Keratinocyte (primary cell): ENCODE data around the gene SLC44A1. TPM values are rescaled to one million over a fixed set of nuclear protein-coding genes. Genes with fewer than 3 reads are reported as not detected.
A peak's percentile ranks its signal among the peaks of the same experiment; 100 is the strongest.

Experiments used
- DNase-seq: peaks from one replicate; pipeline ENCODE4 v3.0.0-alpha.2; 2011; ENCODE audit warnings: low read depth, missing footprints, low spot score
- FAIRE-seq: peaks from 2 replicates; lab custom pipeline; 2011; peaks lifted over from hg19 to GRCh38; lab: Jason Lieb, UNC
- H2AFZ ChIP-seq: 2 replicates; pipeline ENCODE4 v1.6.0; 2012; ENCODE audit warnings: low read length, control low read depth, inconsistent platforms; ENCODE audit not compliant: control insufficient read depth
- H3K27ac ChIP-seq: 2 replicates; pipeline ENCODE4 v1.5.1; 2011; ENCODE audit warnings: low read length; ENCODE audit not compliant: control insufficient read depth, insufficient read depth
- H3K27me3 ChIP-seq: 3 replicates; pipeline ENCODE4 v1.6.0; 2011; ENCODE audit warnings: low read length; ENCODE audit not compliant: control insufficient read depth, insufficient read depth; ENCODE audit errors: extremely low read depth
- H3K36me3 ChIP-seq, 2 experiments: 2 replicates in 1 of 2; 3 replicates in 1 of 2; pipeline ENCODE4 v1.5.1; 2011; ENCODE audit warnings: low read length in 2 of 2, mild to moderate bottlenecking in 1 of 2; ENCODE audit not compliant: control insufficient read depth in 2 of 2, insufficient read depth in 2 of 2; ENCODE audit errors: extremely low read depth in 1 of 2
- H3K4me1 ChIP-seq: 3 replicates; pipeline ENCODE4 v1.5.1; 2011; ENCODE audit warnings: low read length; ENCODE audit not compliant: control insufficient read depth, insufficient read depth; ENCODE audit errors: extremely low read depth
- H3K4me2 ChIP-seq: 3 replicates; pipeline ENCODE4 v1.6.0; 2011; ENCODE audit warnings: low read depth, low read length; ENCODE audit not compliant: control insufficient read depth, insufficient read depth; ENCODE audit errors: extremely low read depth
- H3K4me3 ChIP-seq, 3 experiments: fragments of 200-600 bp in 1 of 3; sonication (generic) in 1 of 3; 2 replicates in 2 of 3; 3 replicates in 1 of 3; pipeline ENCODE4 v1.5.1; 2011 to 2016; ENCODE audit warnings: low read length in 3 of 3, mild to moderate bottlenecking in 3 of 3, control low read depth in 2 of 3, inconsistent platforms in 1 of 3, low read depth in 1 of 3, mixed read lengths in 1 of 3, mixed run types in 1 of 3, moderate library complexity in 1 of 3; ENCODE audit not compliant: control insufficient read depth in 2 of 3, insufficient read depth in 2 of 3; ENCODE audit errors: extremely low read depth in 1 of 3
- H3K79me2 ChIP-seq: 2 replicates; pipeline ENCODE4 v1.6.0; 2012; ENCODE audit warnings: low read length; ENCODE audit not compliant: control insufficient read depth, insufficient read depth
- H3K9ac ChIP-seq: 3 replicates; pipeline ENCODE4 v1.6.0; 2011; ENCODE audit warnings: low read length; ENCODE audit not compliant: control insufficient read depth, insufficient read depth; ENCODE audit errors: extremely low read depth
- H3K9me1 ChIP-seq: 3 replicates; pipeline ENCODE4 v1.6.0; 2011; ENCODE audit warnings: low read length; ENCODE audit not compliant: control insufficient read depth, insufficient read depth; ENCODE audit errors: extremely low read depth
- H3K9me3 ChIP-seq: 2 replicates; pipeline ENCODE4 v1.5.1; 2012; ENCODE audit warnings: low read depth, low read length; ENCODE audit not compliant: control insufficient read depth
- H4K20me1 ChIP-seq: 3 replicates; pipeline ENCODE4 v1.6.0; 2011; ENCODE audit warnings: low read length; ENCODE audit not compliant: control insufficient read depth, insufficient read depth; ENCODE audit errors: extremely low read depth
- EZH2 ChIP-seq: IDR thresholded peaks from one replicate; pipeline ENCODE4 v1.6.1; 2012; ENCODE audit warnings: inconsistent platforms, mild to moderate bottlenecking, low read length, moderate library complexity
- dilution Hi-C: fragments of 300-500 bp; cut with MboI; formaldehyde crosslinking; loops from one replicate; pipeline ENCODE4 v1.7.0; 2020; ENCODE audit warnings: low sequenced_read_pairs; ENCODE audit not compliant: extremely low pct_ligation_motif_present
- polyA minus RNA-seq, 3 experiments: library from RNA; depleted of rRNA, polyadenylated mRNA; stranded (reverse); fragments of >200 nt; gene quantifications; 1 replicate in 1 of 3; 2 replicates in 1 of 3; 3 replicates in 1 of 3; pipeline ENCODE4 v1.2.3, GENCODE V29; 2011
- polyA plus RNA-seq, 5 experiments: library from polyadenylated mRNA; depleted of rRNA in 3 of 5; stranded (reverse) in 3 of 5; stranded (forward) in 1 of 5; unstranded in 1 of 5; fragments of >200 nt; gene quantifications; 1 replicate in 1 of 5; 2 replicates in 3 of 5; 3 replicates in 1 of 5; pipeline versions ENCODE4 v1.2.1 to v1.2.3, GENCODE V29; 2011 to 2012; ENCODE audit warnings: missing spikeins in 2 of 5, low read depth in 1 of 5, low replicate concordance in 1 of 5
- TF ChIP-seq, protein P1 (sequence below), 3 experiments: IDR thresholded peaks in 1 of 3; conservative IDR thresholded peaks in 1 of 3; optimal IDR thresholded peaks in 1 of 3; 2 replicates in 2 of 3; 3 replicates in 1 of 3; pipeline versions ENCODE3 to v1.5.1; 2011; ENCODE audit warnings: low read length in 3 of 3, mild to moderate bottlenecking in 3 of 3, moderate library complexity in 2 of 3, control low read depth in 1 of 3, inconsistent platforms in 1 of 3; ENCODE audit not compliant: insufficient read depth in 2 of 3; ENCODE audit errors: extremely low read depth in 1 of 3

Gene SLC44A1
- polyA plus RNA-seq (21.8 to 26.7 TPM (median 22.9 TPM) in 3 replicates), polyA minus RNA-seq (49.7 to 68.6 TPM (median 60.1 TPM) in 3 replicates)
- 14.2 TPM for polyA plus RNA-seq (2011; ENCODE audit: low read depth)
- 9.6 and 19.9 TPM in 2 replicates for polyA plus RNA-seq (2011; cell fraction: cytosol; rRNA removed)
- 15.0 TPM in 2 replicates for polyA plus RNA-seq (2011; cell fraction: nucleus; rRNA removed)
- 20.3 and 23.1 TPM in 2 replicates for polyA plus RNA-seq (2012; ENCODE audit: low replicate concordance)
- 17.6 TPM for polyA minus RNA-seq (2011; cell fraction: cytosol; rRNA and poly(A)+ RNA removed)
- polyA minus RNA-seq (2011; cell fraction: nucleus; rRNA and poly(A)+ RNA removed): 21.5 and 50.7 TPM in 2 replicates

DNA sequence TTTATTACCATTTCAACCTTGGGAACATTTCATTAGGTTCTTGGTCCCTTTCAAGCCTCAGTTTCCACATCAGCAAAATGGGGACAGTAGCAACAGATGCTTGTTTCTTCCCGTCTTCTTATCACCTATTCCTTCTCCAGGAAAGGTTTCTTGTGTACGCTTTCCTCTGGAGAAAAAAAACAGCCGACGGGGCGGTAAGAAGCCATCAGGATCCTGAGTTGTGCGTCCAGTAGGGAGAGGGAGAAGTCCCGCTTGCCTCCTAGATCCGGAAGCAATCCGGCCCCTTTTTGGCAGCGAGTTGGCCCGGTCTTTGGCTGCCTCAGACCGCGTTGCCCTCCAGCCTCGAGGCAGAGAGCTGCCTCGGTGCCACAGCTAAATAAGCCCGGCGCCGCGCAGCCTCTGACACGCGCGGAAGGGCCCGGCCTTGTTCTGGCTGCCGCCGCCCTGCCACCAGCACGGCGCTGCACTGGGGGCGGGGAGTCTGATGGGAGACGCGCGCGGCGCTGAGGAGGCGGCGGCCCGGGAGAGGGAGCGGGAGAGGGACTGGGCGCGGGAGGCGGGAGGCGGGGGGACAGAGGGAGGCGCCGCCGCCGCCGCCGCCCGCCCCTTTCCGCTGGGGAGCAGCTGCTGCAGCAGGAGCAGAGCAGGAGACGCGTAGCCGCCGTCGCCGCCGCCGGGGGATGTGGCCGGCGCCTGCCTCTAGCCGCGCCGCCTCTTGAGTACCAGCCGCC is at the start of gene SLC44A1:
Gene SLC44A1 (plus strand): TSS at position 649 of the 731 bp plus-strand sequence. CDS start 218 bp downstream, outside the sequence.
- H3K4me3 ChIP-seq: peak within 1 kb of the TSS; percentile 58 to 85 (median 83)
- DNase-seq: no peak
- no peak for FAIRE-seq
- H3K9me3 ChIP-seq: no peaks in the 10 kb centered on the region
- no peaks in the 10 kb centered on the region for H3K36me3 ChIP-seq
- TF ChIP-seq, protein P1, sequence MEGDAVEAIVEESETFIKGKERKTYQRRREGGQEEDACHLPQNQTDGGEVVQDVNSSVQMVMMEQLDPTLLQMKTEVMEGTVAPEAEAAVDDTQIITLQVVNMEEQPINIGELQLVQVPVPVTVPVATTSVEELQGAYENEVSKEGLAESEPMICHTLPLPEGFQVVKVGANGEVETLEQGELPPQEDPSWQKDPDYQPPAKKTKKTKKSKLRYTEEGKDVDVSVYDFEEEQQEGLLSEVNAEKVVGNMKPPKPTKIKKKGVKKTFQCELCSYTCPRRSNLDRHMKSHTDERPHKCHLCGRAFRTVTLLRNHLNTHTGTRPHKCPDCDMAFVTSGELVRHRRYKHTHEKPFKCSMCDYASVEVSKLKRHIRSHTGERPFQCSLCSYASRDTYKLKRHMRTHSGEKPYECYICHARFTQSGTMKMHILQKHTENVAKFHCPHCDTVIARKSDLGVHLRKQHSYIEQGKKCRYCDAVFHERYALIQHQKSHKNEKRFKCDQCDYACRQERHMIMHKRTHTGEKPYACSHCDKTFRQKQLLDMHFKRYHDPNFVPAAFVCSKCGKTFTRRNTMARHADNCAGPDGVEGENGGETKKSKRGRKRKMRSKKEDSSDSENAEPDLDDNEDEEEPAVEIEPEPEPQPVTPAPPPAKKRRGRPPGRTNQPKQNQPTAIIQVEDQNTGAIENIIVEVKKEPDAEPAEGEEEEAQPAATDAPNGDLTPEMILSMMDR (optimal IDR thresholded peaks at IDR 0.05 in 1 of 3, IDR thresholded peaks at IDR 0.05 in 1 of 3, conservative IDR thresholded peaks at IDR 0.05 in 1 of 3; ENCODE audit: extremely low read depth in 1 of 3, insufficient read depth in 2 of 3, low read length in 3 of 3): peak in 1 of 3 experiments; percentile 6
- TF ChIP-seq EZH2: no peak
- no peaks in the 10 kb centered on the region for H3K27me3 ChIP-seq
- peak within 1 kb of the TSS; percentile 98 for H3K4me2 ChIP-seq
- peaks cover 32% of the 10 kb centered on the region for H3K79me2 ChIP-seq
- dilution Hi-C loops: no loop called here
- no peaks in the 10 kb centered on the region for H3K9me1 ChIP-seq
- H3K9ac ChIP-seq: peak within 1 kb of the TSS; percentile 87
- H4K20me1 ChIP-seq: no peaks in the 10 kb centered on the region
- peaks cover 19% of the 10 kb centered on the region for H3K4me1 ChIP-seq
- H3K27ac ChIP-seq: peak within 1 kb of the TSS; percentile 83
- peak within 1 kb of the TSS; percentile 85 for H2AFZ ChIP-seq

DNA sequence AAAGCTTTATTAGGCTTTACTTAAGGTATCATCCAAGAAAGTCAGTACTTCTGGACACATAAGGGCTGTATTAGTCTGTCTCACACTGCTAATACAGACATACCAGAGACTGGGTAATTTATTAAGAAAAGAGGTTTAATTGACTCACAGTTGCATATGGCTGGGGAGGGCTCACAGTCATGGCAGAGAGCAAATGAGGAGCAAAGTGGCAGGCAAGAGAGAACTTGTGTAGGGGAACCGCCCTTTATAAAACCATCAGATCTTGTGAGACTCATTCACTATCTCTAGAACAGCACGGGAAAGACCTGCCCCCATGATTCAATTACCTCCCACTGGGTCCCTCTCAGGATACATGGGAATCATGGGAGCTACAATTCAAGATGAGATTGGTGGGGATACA is 49.2 kb upstream of the SLC44A1 start:
- H3K9me1 ChIP-seq: no peaks in the 10 kb centered on the region
- no peaks in the 10 kb centered on the region for H3K79me2 ChIP-seq
- FAIRE-seq: no peak
- H3K27me3 ChIP-seq: no peaks in the 10 kb centered on the region
- no peak for DNase-seq
- no peak overlapping the region for H2AFZ ChIP-seq
- no peak overlapping the region for H3K27ac ChIP-seq
- H3K4me3 ChIP-seq: no peak overlapping the region
- no peaks in the 10 kb centered on the region for H3K4me1 ChIP-seq
- no peaks in the 10 kb centered on the region for H3K9me3 ChIP-seq
- no peak overlapping the region for H3K4me2 ChIP-seq
- no peak for TF ChIP-seq EZH2
- TF ChIP-seq, protein P1 (optimal IDR thresholded peaks at IDR 0.05 in 1 of 3, IDR thresholded peaks at IDR 0.05 in 1 of 3, conservative IDR thresholded peaks at IDR 0.05 in 1 of 3; ENCODE audit: extremely low read depth in 1 of 3, insufficient read depth in 2 of 3, low read length in 3 of 3): no peak
- no peaks in the 10 kb centered on the region for H3K36me3 ChIP-seq
- H3K9ac ChIP-seq: no peak overlapping the region
- dilution Hi-C loops: no loop called here
- H4K20me1 ChIP-seq: no peaks in the 10 kb centered on the region
